Heart right ventricle (tissue), 16 donors: ENCODE results near the gene ZNF787. TPM values are rescaled to one million over a fixed set of nuclear protein-coding genes. Genes with fewer than 3 reads are reported as not detected.

Experiments
- ATAC-seq, 8 donors: fragments of 200-7000 bp; cut with Tn5 transposase; one replicate each; pipeline ENCODE4 v1.9.1; 2020; ENCODE audit warnings: mild to moderate bottlenecking in 8 of 8, moderate library complexity in 8 of 8, moderate number of reproducible peaks in 1 of 8
- DNase-seq, 2 donors: peaks; one replicate each; pipeline ENCODE4 v3.0.0-alpha.2; 2020
- H3K27ac ChIP-seq, 10 donors: fragments of 200-600 bp; sonication (generic) in 2 of 10; one replicate each; pipeline versions ENCODE4 v1.5.0 to v1.8.0; 2020 to 2022; ENCODE audit warnings: mild to moderate bottlenecking in 3 of 10
- H3K27me3 ChIP-seq, 7 donors: fragments of 200-600 bp; one replicate each; pipeline ENCODE4 v1.8.0; 2021 to 2022; ENCODE audit warnings: mild to moderate bottlenecking in 2 of 7
- H3K36me3 ChIP-seq, 9 donors: fragments of 200-600 bp; sonication (generic) in 1 of 9; one replicate each; pipeline versions ENCODE4 v1.5.0 to v1.8.0; 2020 to 2022; ENCODE audit warnings: mild to moderate bottlenecking in 2 of 9
- H3K4me1 ChIP-seq, 9 donors: fragments of 200-600 bp; sonication (generic) in 1 of 9; one replicate each; pipeline versions ENCODE4 v1.5.0 to v1.8.0; 2020 to 2022; ENCODE audit warnings: mild to moderate bottlenecking in 4 of 9
- H3K4me3 ChIP-seq, 10 donors: fragments of 200-600 bp; sonication (generic) in 2 of 10; one replicate each; pipeline versions ENCODE4 v1.5.0 to v1.8.0; 2020 to 2022; ENCODE audit warnings: mild to moderate bottlenecking in 7 of 10, moderate library complexity in 2 of 10
- H3K9me3 ChIP-seq, 11 donors: fragments of 200-600 bp in 10 of 11; sonication (generic) in 2 of 11; one replicate each; pipeline versions ENCODE4 v1.5.0 to v1.8.0; 2013 to 2022; ENCODE audit warnings: mild to moderate bottlenecking in 2 of 11, control low read depth in 1 of 11, moderate library complexity in 1 of 11
- CTCF ChIP-seq, 9 donors: fragments of 200-600 bp; sonication (generic) in 2 of 9; IDR thresholded peaks; one replicate each; pipeline versions ENCODE4 v1.5.0 to v1.8.0; 2021 to 2022; ENCODE audit warnings: antibody characterized with exemption in 9 of 9, mild to moderate bottlenecking in 5 of 9, moderate library complexity in 1 of 9
- WGBS, 2 donors: extraction: QIAGEN DNeasy Blood & Tissue Kit; methylation state at CpG; one replicate each; pipeline ENCODE4 v1.1.7; 2013; ENCODE audit warnings: inconsistent platforms in 1 of 2; 5-methylcytosine and 5-hydroxymethylcytosine counted together
- intact Hi-C, 10 donors: fragments of 100-400 bp; cut with DNase I; formaldehyde crosslinking; loops; one replicate each; pipeline versions ENCODE4 v1.11.1 to v1.14.2; 2022
- polyA plus RNA-seq, 2 donors: library from polyadenylated mRNA; stranded (reverse); fragments of 200-250 nt; gene quantifications; one replicate each; pipeline ENCODE4 v1.2.3, GENCODE V29; 2013
- total RNA-seq, 10 donors: library from RNA; stranded (reverse); fragmentation: NEBNext Ultra II Directional in 3 of 10; extraction: Animal tissue kit (Norgen Biotek cat#: 25700) in 3 of 10; gene quantifications; one replicate each; pipeline versions ENCODE4 v1.2.1 to v1.2.4, GENCODE V29; 2021 to 2023
- donor health status: Arrhythmogenic right ventricular cardiomyopathy.
- donor health status: ischemic (EF 13 %, LVEDD 7.1; RV severe dilation, severe dysfunction).
- donor health status: healthy with polysubstance abuse.
- donor health status: DM: no; HTN: yes; CAD: no.
- donor health status: DM: no; HTN: no; CAD: no.
- donor health status: ischemic (EF 25% LVEDD 6.9; RV normal size, moderate dysfunction).
- donor health status: ischemic (EF 25% LVEDD 5.7; RV mildly dilated, moderate dysfunction).
- donor health status: healthy.
- donor health status: DM: yes; HTN: yes; CAD: no.
- donor health status: Ischemic cardiomyopathy.
- donor health status: ischemic (EF 35%, LVEDD 5.7; RV mildly dilated, moderate dysfunction).
- donor health status: nonischemic (EF 11% LVEDD 7.7; RV severe dilation, severe dysfunction).
- donor health status: DM: yes; HTN: yes; CAD: no.
- donor health status: PGD.
- donor health status: ischemic (EF 29% LVEDD 5.4; RV normal size, mild dysfunction).
- donor health status: nonischemic (EF 23%, LVEDD 6.1; RV moderate dilation, normal function).

Gene ZNF787
- total and polyA plus RNA-seq, 12 donors = 18.5 to 47.2 (median 28.4) TPM

GRCh38 chr19:56086671-56087430 is 34.2 kb downstream of the ZNF787 start:
- H3K27ac ChIP-seq = peak overlapping the region in 7 of 10 donors; percentile 5 to 82 (median 42)
- H3K4me3 ChIP-seq = peak overlapping the region in 5 of 10 donors; percentile 7 to 34 (median 14)
- peaks cover 3 to 41% (median 19%) of the 10 kb centered on the region in 9 donors for H3K4me1 ChIP-seq
- no peaks in the 10 kb centered on the region for H3K9me3 ChIP-seq
- ATAC-seq (peak in 2 of 8 donors; percentile 16 to 18), DNase-seq (no peak)
- intact Hi-C loops = loop anchor here in 2 of 10 donors (10.0 kb wide), 2 partner anchors 168 to 248 kb away; no protein-coding TSS in a partner anchor
- H3K36me3 ChIP-seq = peaks cover 0 to 42% (median 4%) of the 10 kb centered on the region in 9 donors
- H3K27me3 ChIP-seq = no peaks in the 10 kb centered on the region
- WGBS, 2 donors = 69 to 73% methylated on average over 48 to 49 of the region's 49 CpGs
- TF ChIP-seq CTCF (IDR thresholded peaks at IDR 0.05) = no peak

GRCh38 chr19:56085571-56086275 is 35.4 kb downstream of the ZNF787 start:
- no peaks in the 10 kb centered on the region for H3K9me3 ChIP-seq
- no peaks in the 10 kb centered on the region for H3K27me3 ChIP-seq
- intact Hi-C loops = loop anchor here in 2 of 10 donors (10.0 kb wide), 2 partner anchors 169 to 249 kb away; no protein-coding TSS in a partner anchor
- H3K4me1 ChIP-seq = peaks cover 5 to 38% (median 20%) of the 10 kb centered on the region in 9 donors
- H3K36me3 ChIP-seq = peaks cover 0 to 36% (median 4%) of the 10 kb centered on the region in 9 donors
- no peak overlapping the region for H3K4me3 ChIP-seq
- no peak for DNase-seq
- no peak for ATAC-seq
- TF ChIP-seq CTCF (IDR thresholded peaks at IDR 0.05) = no peak
- WGBS, 2 donors = 90 to 93% methylated on average over 10 of the region's 10 CpGs
- no peak overlapping the region for H3K27ac ChIP-seq

GRCh38 chr19:56084835-56085536 is 36.1 kb downstream of the ZNF787 start:
- Histone ChIP-seq H3K36me3 (peaks cover 0 to 29% (median 4%) of the 10 kb centered on the region in 9 donors), H3K27me3 (no peaks in the 10 kb centered on the region), H3K9me3 (no peaks in the 10 kb centered on the region), H3K4me3 (no peak overlapping the region), H3K27ac (no peak overlapping the region), H3K4me1 (peaks cover 2 to 33% (median 13%) of the 10 kb centered on the region in 9 donors)
- WGBS, 2 donors = 80 to 83% methylated on average over 18 of the region's 18 CpGs
- TF ChIP-seq CTCF (IDR thresholded peaks at IDR 0.05) = no peak
- DNase-seq (no peak), ATAC-seq (no peak)
- intact Hi-C loops = loop anchor here in 3 of 10 donors (5.0 to 10.0 kb wide), 3 partner anchors 72 to 250 kb away; no protein-coding TSS in a partner anchor

- H3K27ac ChIP-seq = no peak overlapping the region
- ATAC-seq = no peak
- peaks cover 0 to 16% (median 3%) of the 10 kb centered on the region in 9 donors for H3K36me3 ChIP-seq
- TF ChIP-seq CTCF (IDR thresholded peaks at IDR 0.05) = no peak
- DNase-seq = no peak
- intact Hi-C loops = loop anchor here in 3 of 10 donors (5.0 to 10.0 kb wide), 3 partner anchors 74 to 251 kb away; no protein-coding TSS in a partner anchor
- H3K9me3 ChIP-seq = no peaks in the 10 kb centered on the region
- no peaks in the 10 kb centered on the region for H3K27me3 ChIP-seq
- H3K4me1 ChIP-seq = peaks cover 2 to 25% (median 10%) of the 10 kb centered on the region in 9 donors
- WGBS, 2 donors = 40 to 56% methylated on average over 9 of the region's 9 CpGs
- no peak overlapping the region for H3K4me3 ChIP-seq
Measured at GRCh38 chr19:56083668-56084067, 37.4 kb downstream of the ZNF787 start.
